NCI-H2196 treated with DMSO at 0.1 percent for 48 hours (cell line): ENCODE data around the gene SLC16A4.

Experiments
- DNase-seq: peaks from one replicate; lab custom pipeline; 2025; ENCODE audit not compliant: unreplicated experiment; lab: John Stamatoyannopoulos, UW

Gene SLC16A4

GRCh38 chr1:110335265-110335664, 55.6 kb downstream of the SLC16A4 start:
- no peak for DNase-seq

GRCh38 chr1:110328700-110329099, 62.1 kb downstream of the SLC16A4 start:
- no peak for DNase-seq

- no peak for DNase-seq
Measured at GRCh38 chr1:110328274-110328673, 62.6 kb downstream of the SLC16A4 start.

- DNase-seq: no peak
Measured at GRCh38 chr1:110326826-110327225, 64.0 kb downstream of the SLC16A4 start.

- DNase-seq: no peak
Measured at GRCh38 chr1:110324667-110325066, 66.2 kb downstream of the SLC16A4 start.

- DNase-seq: no peak
Measured at GRCh38 chr1:110321846-110322245, 69.0 kb downstream of the SLC16A4 start.

GRCh38 chr1:110321045-110321444, 69.8 kb downstream of the SLC16A4 start:
- DNase-seq: no peak

GRCh38 chr1:110320168-110320518, 70.7 kb downstream of the SLC16A4 start:
- no peak for DNase-seq

- no peak for DNase-seq
Measured at GRCh38 chr1:110319332-110320167, 71.3 kb downstream of the SLC16A4 start.

GRCh38 chr1:110318046-110318445, 72.8 kb downstream of the SLC16A4 start:
- no peak for DNase-seq

GRCh38 chr1:110316735-110317134, 74.1 kb downstream of the SLC16A4 start:
- DNase-seq: no peak
